ENCODE measurements around the gene NMRAL1.
A peak's percentile ranks its signal among the peaks of the same experiment; 100 is the strongest.

NMRAL1 gene

DNA sequence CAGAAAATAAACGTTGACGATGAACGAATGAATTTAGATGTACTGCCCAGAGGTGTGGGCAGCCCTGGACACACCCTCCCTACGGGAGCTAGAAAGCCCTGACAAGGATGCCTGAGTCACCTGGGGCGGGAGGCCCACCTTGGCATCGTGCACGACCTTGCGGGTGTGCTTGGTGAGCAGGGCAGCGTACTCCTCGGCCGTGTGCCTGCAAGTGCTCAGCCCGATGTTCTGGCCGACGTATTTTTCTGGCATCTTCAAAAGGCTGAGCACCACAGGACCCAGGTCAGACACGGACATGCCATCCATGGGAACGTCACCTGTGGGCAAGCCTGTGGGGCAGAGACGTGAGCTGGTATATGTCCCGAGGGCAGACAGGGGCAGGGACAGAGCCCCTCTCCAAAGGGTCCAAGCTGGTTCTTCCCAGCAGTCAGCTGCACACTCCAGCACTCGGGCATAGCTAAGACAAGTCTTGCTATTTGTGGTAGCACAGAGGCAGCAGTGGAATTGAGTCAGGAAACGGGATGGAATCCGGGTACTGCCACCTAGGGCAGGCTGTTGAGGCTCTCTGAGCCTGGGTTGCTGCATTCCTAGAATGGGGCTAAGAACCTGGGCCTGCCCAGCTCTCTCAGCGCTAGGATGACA lies 10.8 kb downstream of the NMRAL1 start:
- no peak for DNase-seq

DNA sequence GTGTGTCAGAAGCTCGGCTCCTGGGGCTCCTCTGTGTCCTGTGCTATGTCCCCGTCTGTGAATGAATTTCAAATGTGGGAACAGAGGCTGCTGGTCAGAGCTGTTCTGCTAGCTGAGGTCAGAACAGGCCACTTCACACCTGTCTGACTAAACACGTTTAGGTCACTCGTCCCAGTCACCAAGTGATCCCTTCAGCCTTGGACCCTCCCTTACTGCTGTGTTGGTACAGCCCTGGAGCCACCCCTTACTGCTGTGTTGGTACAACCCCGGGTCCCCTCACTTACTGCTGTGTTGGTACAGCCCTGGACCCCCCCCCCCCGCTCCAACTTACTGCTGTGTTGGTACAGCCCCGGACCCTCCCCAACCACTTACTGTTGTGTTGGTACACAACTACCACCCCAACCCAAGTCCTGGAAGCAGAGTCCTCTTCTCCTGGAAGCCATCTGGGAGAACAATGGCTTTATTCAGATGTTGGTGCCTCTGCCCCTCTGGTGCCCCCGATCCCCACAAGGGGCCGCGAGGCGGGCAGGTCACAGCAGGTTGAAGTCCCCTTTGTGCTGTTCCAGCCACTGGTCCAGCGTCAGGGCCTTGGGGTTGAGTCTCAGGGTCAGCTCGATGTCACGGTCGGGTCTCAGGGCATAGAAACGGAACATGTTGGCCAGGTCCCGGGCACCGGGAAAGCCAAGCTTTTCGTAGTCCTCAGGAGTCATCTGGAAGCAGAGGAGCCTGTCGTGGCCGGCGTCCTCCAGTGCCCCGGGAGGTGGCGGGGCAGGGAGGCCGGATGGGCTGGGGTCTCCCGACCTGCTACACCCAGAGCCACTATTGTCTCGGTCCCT lies 13.0 kb downstream of the NMRAL1 start:
- no peak for DNase-seq

DNA sequence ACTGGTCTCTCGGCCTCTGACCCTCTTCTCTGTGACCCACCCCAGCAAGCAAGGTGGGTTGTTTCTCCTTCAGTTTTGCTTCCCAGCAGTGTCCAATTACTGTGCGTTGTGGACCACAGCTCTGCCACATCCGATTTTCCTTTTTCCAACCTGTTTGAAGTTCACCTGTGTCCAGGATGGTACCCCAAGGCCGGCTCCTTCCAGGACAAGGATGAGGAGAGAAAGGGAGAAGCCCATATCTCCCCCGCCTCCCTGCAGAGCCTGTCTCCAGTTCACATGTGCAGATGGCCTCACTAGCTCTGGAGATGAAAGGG lies 13.5 kb downstream of the NMRAL1 start:
- DNase-seq = no peak

DNA sequence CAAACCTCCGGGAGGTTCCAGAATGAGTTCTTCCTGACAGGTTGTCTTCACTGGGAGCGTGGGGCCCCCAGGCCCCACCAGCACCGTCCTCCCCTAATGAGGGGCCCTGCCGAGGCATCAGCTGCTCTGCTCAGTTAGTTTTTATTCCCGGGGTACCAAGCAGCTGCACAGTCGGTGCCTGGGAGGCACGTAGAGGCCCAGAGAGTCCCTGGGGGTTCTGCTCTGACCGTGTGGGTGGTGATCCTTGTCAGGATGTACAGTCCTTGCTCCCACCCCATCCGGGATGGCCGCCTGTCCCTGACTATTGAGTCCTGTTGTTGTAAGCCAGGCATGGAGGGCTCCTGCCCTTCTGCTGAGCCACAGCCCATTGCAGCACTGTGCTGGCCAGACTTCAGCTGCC lies 18.5 kb downstream of the NMRAL1 start:
- DNase-seq = no peak

DNA sequence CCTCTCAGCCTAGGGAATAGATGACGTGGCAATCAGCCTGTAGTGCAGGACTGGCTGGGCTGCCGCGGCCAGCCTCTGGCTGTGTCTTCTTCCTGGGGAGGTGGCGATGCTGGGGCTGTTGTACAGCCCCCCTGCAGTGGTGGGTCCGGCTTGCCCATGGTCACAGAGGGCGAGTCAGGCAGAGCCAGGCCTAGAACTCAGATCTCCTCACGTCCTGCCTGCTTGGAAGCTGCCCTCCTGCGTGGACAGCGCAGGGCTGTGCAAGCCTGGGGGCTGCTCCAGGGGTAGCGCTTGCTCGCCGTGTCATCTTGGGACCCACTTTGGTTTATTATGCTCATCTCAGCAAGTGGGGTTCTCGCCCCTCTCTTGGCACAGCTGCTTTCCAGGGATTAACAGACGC lies 19.3 kb downstream of the NMRAL1 start:
- no peak for DNase-seq

DNA sequence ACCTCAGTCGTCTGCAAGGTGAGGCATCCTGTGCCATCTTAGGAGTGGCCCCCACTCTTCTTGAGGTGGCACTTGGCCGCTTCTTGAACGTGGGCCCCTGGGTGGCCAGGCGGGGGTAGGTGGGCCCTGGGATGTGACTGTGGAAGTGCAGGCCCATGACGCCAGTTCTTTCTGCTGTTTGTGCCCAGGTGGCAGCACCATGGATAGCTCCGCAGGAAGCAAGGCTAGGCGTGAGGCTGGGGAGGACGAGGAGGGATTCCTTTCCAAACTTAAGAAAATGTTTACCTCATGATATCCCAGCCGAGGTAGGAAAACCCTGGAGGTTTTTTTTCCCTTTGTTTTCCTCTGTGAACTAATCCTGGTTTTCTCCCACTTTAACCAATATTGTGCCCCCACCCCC lies 19.8 kb downstream of the NMRAL1 start:
- no peak for DNase-seq

DNA sequence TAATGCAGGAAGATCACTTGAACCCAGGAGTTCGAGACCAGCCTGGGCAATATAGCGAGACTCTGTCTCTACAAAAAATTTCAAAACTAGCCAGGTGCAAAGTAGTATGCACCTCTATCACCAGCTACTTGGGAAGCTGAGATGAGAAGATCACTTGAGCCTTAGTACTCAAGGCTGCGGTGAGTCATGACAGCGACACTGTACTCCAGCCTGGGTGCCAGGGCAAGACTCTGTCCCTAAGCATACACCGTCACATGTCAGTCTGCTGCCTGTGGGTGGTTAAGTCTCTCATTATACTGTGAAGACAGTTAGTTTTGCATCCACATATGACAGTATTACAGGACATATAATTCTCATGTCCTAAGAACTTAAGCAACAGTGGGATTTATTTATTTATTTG lies 21.8 kb downstream of the NMRAL1 start:
- no peak for DNase-seq

DNA sequence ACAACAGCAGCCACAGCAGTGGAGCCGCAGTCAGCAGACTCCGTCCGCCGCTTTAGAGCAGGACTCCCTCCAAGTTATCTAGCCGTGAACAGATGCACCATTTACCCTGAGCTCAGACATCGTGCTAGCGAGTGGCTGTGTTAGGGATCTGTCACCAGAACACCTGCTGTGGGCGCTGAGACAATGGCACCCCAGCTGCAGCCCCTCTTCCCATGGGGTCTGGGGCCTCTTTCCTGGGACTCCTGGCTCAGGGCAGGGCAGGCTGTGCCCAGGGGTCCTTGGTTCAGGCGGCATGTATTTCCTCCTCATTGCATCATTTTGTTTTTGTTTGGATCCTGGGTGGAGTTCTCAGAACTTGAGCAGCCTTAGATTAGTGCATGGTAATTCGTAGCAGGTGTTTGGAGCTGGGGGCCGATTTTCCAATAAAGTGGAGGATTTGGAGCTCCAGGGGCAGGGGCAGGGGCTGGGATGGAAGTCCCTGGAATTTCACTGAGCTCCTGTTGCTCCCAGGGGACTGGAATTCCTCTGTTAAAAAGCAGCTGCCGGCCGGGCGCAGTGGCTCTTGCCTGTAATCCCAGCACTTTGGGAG lies 23.4 kb downstream of the NMRAL1 start:
- no peak for DNase-seq

DNA sequence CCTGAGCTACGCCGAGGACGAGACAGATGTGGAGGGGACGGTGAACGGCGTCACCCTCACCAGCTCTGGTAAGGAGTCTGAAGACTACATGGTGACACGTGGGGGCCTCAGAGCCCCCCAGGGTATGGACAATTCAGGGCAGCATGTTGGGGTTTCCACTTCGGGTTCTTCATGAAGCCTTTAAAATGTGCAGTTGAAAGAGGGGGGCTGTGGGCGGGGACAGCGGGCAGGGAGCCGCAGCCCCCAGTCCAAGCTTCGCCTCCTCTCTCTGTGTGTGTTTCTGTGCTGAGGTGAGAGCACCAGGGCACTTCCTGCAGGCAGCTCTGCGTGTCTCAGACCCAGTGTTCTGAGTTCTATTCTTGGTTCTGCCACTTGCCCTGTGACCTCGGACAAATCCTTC lies 24.0 kb downstream of the NMRAL1 start:
- no peak for DNase-seq

DNA sequence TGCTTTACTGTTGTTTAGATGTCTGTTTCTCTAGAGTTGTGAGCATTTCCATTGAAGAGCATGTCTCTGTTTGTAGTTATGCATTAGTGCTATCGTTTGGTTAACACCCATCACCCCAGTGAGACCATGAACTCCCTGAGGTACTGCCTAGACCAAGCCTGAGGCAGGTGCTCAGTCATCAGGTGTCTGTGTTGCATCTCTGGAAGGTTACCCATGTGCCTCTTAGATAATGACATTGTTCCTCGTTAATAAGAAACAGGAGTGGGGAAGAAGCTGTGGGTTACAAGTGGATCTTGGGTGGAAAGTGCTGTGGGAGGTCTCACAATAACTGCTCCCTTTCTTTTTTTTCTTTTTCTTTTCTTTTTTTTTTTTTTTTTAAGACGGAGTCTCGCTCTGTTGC lies 30.4 kb downstream of the NMRAL1 start:
- no peak for DNase-seq

DNA sequence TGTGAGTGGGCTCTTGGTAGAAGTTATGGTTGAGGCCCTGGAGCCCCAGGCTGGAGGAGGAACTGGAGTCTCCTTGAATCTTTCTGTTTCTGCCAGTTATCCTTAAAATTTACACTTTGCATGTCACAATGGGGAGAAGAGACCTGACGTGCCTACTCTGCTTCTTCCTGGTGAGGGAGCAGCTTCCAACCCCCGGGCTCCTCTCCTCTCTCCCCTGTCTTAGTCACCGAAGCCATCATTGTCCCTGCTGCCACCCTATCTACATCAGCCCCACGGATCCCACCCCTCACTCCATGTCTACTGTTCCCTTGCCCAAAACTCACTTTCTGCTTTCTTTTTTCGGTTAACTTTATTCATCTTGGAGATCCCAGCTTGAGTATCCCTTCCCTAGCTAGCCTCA lies 31.2 kb downstream of the NMRAL1 start:
- no peak for DNase-seq

DNA sequence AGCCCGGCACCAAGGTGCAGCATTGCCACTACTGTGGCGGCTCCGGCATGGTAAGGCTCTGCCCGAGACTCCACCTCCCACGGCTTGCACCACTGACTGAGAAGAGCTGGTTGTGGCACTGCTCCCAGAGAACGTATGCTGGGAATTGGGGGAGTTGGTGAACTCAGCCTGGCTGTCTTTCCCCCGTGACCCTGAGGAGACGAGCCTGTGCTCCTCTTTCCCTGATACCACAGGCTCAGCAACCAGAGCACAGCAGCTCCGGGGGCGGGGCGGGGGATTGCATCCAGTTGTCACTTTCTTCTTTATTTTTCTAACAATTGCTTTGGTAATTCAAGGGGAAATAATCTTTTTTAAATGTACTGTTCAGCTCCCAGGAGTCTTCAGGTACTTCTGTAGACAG lies 32.1 kb downstream of the NMRAL1 start:
- no peak for DNase-seq

DNA sequence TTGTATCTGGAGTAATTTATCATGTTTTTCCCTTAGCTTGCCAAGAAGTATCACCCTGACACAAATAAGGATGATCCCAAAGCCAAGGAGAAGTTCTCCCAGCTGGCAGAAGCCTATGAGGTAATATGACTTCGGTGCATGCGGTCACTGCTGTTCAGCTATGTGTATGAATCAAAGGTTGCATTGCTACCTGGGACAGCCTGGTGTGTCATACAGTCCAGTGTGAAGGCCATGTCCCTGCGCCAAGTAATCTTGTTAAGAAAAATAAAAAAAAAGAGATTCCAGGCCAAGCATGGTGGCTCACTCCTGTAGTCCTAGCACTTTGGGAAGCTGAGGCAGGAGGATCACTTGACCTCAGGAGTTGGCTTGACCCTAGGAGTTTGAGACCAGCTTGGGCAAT lies 37.1 kb downstream of the NMRAL1 start:
- no peak for DNase-seq

DNA sequence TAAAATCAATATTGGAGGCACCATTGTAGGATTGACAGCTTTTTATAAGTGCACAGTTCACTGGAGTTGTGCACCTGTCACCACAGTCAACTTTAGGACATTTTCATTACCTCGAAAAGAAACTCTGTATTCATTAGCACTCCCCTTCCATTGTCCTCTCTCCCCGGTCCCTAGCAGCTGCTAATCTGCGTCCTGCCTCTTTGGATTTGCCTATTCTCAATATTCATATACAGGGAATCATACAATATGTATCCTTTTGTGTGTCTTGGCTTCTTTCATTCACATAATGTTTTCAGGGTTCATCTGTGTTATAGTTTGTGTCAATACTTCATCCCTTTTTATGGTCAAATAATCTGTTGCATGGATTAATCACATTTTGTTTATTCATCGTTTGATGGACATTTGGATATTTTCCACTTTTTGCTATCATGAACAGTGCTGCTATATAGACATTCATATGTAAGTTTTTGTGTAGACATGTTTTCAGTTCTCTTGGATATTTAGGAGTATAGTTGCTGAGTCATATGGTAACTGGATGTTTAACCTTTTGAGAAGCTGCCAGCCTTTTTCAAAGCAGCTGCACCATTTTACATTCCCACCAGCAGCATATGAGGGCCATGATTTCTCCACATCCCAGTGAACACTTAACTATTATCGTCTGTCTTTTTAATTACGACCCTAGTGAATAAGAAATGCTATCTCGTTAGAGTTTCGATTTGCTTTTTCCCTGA lies 38.9 kb downstream of the NMRAL1 start:
- DNase-seq = no peak

DNA sequence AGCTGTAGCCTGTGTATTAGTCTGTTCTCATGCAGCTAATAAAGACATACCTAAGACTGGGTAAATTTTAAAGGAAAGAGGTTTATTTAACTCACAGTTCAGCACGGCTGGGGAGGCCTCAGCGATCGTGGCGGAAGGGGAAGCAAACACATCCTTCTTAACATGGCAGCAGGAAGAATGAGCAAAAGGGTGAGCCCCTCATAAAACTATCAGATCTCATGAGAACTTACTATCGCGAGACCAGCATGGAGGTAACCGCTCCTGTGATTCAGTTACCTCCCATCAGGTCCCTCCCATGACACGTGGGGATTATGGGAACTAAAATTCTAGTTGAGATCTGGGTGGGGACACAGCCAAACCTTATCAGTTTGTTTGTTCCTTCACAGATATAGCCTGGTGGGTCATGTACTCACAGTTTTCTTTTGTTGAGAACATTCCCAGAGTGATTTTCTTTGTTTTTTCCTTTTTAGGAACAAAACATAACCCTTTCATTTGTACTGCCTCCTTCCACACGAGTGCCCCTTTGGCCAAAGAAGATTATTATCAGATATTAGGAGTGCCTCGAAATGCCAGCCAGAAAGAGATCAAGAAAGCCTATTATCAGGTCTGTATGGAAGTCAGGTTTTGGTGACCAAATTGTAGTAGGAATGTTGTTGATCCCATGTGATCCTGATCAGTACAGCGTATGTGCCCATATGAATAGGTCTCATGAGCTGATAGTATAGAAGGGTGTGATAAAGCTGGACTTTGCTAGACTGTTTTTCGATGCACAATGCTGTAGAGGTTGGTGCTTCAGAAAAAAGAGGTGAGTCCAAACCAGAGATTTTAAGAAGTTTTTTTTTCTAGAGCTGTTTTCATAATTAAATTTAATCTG lies 40.3 kb downstream of the NMRAL1 start:
- no peak for DNase-seq

DNA sequence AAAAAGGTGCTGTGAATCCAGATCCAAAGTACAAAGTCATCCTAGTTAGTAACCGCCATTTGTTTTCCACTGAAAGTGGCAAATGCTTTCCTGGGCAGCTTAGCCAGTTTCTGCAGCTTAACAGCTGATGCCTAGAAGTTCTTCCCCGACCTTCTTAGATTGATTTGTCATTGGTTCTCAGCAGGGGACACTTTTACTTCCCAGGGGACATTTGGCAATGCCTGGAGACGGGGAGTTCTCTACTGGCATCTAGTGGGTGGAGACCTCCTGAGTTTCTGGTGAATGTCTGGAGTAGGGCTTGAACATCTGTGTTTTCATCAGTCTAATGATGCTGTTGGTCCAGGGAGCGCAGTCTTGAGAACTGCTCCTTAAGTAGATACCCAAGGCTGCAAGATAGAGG lies 41.2 kb downstream of the NMRAL1 start:
- DNase-seq = no peak

DNA sequence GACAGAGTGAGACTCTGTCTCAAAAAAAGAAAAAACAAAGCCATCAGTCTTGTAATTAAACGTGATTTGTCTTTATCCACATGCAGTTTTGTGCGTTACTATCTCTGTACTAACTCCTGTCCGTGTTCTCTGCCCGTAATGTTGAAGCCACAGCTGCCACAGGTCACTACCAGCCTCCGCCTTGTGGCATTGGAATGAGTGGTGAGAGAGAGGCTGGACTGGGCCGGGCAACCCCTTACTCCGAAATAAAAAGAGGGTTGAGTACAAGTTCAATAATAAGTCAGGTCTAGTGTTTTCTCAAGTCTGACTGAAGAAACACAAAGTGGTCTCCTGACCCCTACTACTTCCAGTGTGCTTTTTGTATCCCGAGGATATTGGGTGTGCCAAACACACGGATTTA lies 43.4 kb downstream of the NMRAL1 start:
- no peak for DNase-seq

DNA sequence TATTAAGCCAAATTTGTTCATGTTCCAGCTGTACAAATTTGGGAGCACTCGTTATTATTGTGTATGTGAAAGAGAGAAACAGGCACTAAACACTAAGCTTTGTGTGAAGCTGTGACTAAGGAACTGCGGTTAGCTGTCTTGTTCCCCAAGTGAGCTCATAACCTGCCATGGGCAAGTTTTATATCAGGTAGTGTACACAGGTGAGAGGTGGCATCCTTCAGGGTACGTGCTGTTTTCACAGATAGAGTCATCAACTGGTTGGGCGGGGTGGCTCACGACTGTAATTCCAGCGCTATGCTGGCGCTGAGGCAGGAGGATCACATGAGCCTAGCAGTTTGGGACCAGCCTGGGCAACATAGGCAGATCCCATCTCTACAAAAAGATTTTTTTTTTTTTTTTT lies 45.9 kb downstream of the NMRAL1 start:
- no peak for DNase-seq

DNA sequence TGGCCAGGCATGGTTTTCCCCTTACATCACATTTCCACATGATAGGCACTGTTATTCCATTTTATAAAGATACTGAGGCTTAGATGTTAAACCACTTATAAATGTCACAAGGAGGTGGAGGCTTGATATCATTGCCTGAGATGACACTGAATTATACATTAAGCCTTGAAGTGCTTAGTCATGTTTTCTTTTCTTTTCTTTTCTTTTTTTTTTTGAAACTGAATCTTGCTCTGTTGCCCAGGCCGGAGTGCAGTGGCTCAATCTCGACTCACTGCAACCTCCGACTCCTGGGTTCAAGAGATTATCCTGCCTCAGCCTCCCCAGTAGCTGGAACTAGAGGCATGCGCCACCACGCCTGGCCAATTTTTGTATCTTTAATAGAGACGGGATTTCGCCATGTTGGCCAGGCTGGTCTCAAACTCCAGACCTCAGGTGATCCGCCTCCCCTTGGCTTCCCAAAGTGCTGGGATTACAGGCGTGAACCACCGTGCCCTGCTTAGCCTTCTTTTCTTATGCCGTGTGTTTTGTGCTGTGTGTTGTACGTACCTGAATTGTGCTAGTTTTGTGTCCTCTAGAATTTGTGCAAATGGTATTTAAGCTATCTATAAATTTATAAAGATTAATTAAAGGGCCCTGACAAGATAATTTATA lies 47.6 kb downstream of the NMRAL1 start:
- DNase-seq = no peak

DNA sequence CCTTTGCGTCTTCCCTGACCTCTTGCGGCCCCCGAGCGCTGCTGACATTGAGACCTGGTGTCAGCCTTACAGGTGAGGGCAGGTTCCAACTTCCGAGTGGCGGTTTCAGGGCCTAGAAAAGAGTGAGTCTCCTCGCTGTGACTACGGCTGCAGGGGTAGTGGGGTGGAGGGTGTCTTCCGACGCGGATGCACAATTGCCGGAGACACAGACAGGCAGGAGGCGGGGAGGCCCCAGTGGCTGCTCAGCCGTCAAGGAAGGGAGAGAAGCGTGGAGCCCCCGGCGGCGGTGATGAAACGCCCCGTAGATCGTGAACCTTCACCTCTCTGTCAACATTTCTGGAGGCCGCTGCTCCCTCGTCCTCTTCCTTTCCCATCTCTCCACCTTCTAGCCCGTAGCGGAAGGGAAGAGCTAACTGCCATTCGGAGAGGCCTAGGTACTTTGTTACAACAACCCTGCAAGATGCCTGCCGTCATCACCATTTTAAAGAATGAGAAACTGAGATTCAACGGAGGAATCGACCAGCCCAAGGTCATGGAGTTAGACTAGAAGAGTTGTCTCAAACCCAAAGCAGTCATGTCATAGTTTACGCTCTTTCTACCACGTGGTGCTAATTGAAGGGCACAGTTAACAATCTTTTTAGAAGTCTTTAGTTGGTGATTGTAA lies 48.3 kb downstream of the NMRAL1 start:
- no peak for DNase-seq

DNA sequence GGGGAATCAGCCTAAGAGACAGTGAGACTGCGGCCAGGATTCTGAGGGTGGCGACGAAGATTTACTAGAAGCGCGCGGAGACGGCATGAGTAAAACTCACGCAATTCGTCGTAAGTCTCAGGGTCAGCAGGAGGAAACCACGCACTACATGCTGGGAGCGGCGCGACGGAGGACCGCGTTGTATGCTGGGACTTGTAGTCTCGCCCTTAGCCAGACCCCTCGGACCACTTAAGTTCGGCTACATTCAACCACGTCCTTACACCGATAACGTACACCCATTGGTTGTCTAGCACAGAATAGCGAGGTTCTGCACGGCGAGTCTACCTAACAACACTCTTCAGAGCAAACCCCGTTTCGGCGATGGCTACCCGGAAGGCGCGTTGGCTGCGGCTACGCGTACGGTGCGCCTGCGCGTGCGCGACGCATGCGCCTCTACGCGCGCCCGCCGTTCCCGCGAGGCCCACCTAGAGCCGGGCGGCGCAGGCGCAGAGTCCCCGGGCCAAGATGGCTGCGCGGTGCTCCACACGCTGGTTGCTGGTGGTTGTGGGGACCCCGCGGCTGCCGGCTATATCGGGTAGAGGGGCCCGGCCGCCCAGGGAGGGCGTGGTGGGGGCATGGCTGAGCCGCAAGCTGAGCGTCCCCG lies 48.9 kb downstream of the NMRAL1 start, which contains the start of gene DNAJA3:
Gene DNAJA3, plus strand, starts transcription at position 491 of the 643 bp plus-strand sequence. Its CDS starts 14 bp downstream, at position 505.
- peak; percentile 92 for DNase-seq

Measured in NCI-H1436 (cell line).